NCI-H2107 treated with DMSO at 0.1 percent for 48 hours (cell line): ENCODE data around the gene ZNF592.

Experiments
- DNase-seq: peaks from one replicate; lab custom pipeline; 2025; ENCODE audit not compliant: unreplicated experiment; lab: John Stamatoyannopoulos, UW

Gene ZNF592

GRCh38 chr15:84775867-84776449, 27.6 kb downstream of the ZNF592 start:
- DNase-seq: no peak

GRCh38 chr15:84778194-84778593, 29.8 kb downstream of the ZNF592 start:
- no peak for DNase-seq

- DNase-seq: no peak
Observed at GRCh38 chr15:84780492-84780891, 32.1 kb downstream of the ZNF592 start.

- no peak for DNase-seq
Observed at GRCh38 chr15:84781495-84781894, 33.1 kb downstream of the ZNF592 start.

GRCh38 chr15:84782346-84782745, 34.0 kb downstream of the ZNF592 start:
- DNase-seq: no peak

GRCh38 chr15:84783493-84784251, 35.3 kb downstream of the ZNF592 start:
- no peak for DNase-seq

- DNase-seq: no peak
Observed at GRCh38 chr15:84784262-84784661, 35.9 kb downstream of the ZNF592 start.

GRCh38 chr15:84785053-84785452, 36.7 kb downstream of the ZNF592 start:
- no peak for DNase-seq

GRCh38 chr15:84788500-84788899, 40.1 kb downstream of the ZNF592 start:
- DNase-seq: no peak

GRCh38 chr15:84789762-84790161, 41.4 kb downstream of the ZNF592 start:
- peak; percentile 11 for DNase-seq

GRCh38 chr15:84790676-84791075, 42.3 kb downstream of the ZNF592 start:
- no peak for DNase-seq

GRCh38 chr15:84791763-84792162, 43.4 kb downstream of the ZNF592 start:
- DNase-seq: no peak

- no peak for DNase-seq
Observed at GRCh38 chr15:84793431-84794161, 45.2 kb downstream of the ZNF592 start.

GRCh38 chr15:84794162-84794547, 45.8 kb downstream of the ZNF592 start:
- no peak for DNase-seq

GRCh38 chr15:84795186-84795585, 46.8 kb downstream of the ZNF592 start:
- DNase-seq: no peak

GRCh38 chr15:84797212-84797611, 48.8 kb downstream of the ZNF592 start:
- no peak for DNase-seq

- DNase-seq: no peak
Observed at GRCh38 chr15:84797801-84798200, 49.4 kb downstream of the ZNF592 start.

GRCh38 chr15:84798436-84798946, 50.1 kb downstream of the ZNF592 start:
- no peak for DNase-seq

- DNase-seq: no peak
Observed at GRCh38 chr15:84799511-84800187, 51.3 kb downstream of the ZNF592 start.

GRCh38 chr15:84800365-84800806, 52.0 kb downstream of the ZNF592 start:
- DNase-seq: no peak
